ENCODE data around the gene RHNO1. TPM values are rescaled to one million over a fixed set of nuclear protein-coding genes. Genes with fewer than 3 reads are reported as not detected.

RHNO1 gene
- total RNA-seq, 1 experiment from 2014 or later = 60.9 TPM

DNA sequence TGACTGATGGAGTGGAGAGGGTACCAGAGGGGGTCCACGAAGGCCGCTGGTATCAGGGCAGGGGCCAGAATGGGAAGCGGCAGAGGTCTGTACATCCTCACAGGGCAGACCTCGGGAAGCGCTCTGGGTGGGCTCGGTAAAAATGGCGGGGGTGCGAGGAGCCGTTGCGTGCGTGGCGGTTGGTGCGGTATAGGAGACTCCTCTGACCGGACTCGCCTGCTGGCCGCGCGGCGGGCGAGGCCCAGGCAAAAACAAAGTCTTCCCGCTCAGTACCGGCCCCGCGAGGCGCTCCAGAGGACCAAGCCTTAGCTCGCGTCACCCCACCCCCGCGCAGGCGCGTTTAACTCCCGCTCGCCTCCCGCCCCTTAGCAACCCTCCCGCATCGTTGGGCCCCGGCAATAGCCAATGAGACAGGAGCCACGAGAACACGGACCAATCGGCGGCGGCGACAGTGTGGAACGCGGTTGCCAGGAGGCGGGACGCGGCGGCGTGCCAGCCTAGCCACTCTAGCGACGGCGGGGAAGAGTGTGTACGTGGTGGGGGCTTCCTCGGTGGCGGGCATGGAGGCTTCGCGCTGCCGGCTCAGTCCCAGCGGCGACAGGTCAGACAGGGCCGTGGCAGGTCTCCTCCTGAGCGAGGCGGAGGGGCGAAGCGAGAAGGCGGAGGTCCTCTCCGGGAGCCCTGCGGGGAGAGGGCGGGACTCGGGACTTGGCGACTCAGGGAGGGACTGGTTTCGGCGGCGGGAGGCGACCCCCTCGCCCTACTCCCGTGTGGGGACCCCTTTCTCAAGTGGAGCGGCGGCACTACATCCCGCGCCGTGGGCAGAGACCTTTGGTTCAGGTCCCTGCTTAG lies 13.6 kb downstream of the RHNO1 start, which contains the start of gene TULP3:
TSS of gene TULP3 (plus strand) at position 504 of the 852 bp plus-strand sequence. CDS start at position 561, 57 bp downstream.
- ChIA-PET POLR2A (interaction anchor here (0.6 to 3.5 kb wide), 13 partner anchors 10 to 131 kb away, joined by 3 to 29 read pairs (median 4); partner anchors contain the start of genes FOXM1, ITFG2 and RHNO1), CTCF (interaction anchor here (0.6 to 1.0 kb wide), 4 partner anchors 12 to 980 kb away, joined by 3 to 5 read pairs (median 3); no protein-coding TSS in a partner anchor)
- BruUV-seq (replicated peaks) = no TSS peak
- no peaks in the 10 kb centered on the region for H3K27me3 Mint-ChIP-seq (ENCODE audit: insufficient read depth, unreplicated experiment)
- no peaks in the 10 kb centered on the region for H3K9me3 Mint-ChIP-seq (ENCODE audit: unreplicated experiment)
- DNase-seq (ENCODE audit: unreplicated experiment) = peak; percentile 98
- peaks cover 36% of the 10 kb centered on the region for H3K36me3 Mint-ChIP-seq (ENCODE audit: insufficient read depth, unreplicated experiment)
- TF ChIP-seq, protein P1, sequence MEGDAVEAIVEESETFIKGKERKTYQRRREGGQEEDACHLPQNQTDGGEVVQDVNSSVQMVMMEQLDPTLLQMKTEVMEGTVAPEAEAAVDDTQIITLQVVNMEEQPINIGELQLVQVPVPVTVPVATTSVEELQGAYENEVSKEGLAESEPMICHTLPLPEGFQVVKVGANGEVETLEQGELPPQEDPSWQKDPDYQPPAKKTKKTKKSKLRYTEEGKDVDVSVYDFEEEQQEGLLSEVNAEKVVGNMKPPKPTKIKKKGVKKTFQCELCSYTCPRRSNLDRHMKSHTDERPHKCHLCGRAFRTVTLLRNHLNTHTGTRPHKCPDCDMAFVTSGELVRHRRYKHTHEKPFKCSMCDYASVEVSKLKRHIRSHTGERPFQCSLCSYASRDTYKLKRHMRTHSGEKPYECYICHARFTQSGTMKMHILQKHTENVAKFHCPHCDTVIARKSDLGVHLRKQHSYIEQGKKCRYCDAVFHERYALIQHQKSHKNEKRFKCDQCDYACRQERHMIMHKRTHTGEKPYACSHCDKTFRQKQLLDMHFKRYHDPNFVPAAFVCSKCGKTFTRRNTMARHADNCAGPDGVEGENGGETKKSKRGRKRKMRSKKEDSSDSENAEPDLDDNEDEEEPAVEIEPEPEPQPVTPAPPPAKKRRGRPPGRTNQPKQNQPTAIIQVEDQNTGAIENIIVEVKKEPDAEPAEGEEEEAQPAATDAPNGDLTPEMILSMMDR (IDR thresholded peaks at IDR 0.05; ENCODE audit: unreplicated experiment) = no peak
- intact Hi-C loops (cut with micrococcal nuclease) = no loop called here
- H3K4me3 Mint-ChIP-seq (ENCODE audit: unreplicated experiment) = peak within 1 kb of the TSS; percentile 86
- H3K4me1 Mint-ChIP-seq (ENCODE audit: insufficient read depth, unreplicated experiment) = peaks cover 16% of the 10 kb centered on the region
- H3K27ac Mint-ChIP-seq (ENCODE audit: low read depth, unreplicated experiment) = peak within 1 kb of the TSS; percentile 94

DNA sequence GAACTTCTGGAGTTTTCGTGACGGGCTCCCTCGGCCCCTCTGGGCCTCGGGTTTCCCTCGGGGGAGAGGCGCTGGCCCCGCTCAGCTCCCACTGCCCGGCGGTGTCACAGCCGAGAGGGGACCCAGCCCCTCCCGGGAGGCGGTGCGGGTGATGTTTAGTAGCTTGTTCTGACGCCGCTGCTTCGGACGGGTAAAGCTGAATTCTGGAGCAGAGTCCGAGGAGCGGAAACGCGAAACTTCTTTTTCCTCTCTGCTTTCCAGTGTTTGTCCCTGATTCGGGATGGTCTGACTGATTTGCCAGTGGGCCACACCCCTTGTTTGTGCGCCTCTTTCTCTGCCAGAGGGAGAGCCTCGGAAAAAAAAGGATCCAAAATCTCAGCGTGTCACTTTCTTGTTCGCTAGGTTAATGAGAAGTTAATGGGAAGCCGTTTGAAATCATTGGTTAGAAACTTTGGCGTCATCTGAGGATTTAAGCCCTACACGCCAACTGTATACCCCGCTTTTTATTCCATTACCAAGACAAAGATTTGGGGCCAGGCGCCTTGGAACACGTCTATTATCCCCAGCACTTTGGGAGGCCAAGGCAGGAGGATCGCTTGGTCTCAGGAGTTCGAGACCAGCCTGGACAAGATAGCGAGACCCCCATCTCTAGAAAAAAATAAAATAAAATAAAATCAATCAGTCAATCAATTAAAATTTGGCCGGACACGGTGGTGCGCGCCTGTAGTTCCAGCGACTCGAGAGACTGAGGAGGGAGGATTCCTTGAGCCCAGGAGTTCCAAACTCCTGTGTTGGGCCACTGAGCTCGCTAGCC lies 14.4 kb downstream of the RHNO1 start:
- peak; percentile 60 for DNase-seq (ENCODE audit: unreplicated experiment)
- ChIA-PET POLR2A (interaction anchor here (0.6 to 3.5 kb wide), 12 partner anchors 11 to 130 kb away, joined by 3 to 29 read pairs (median 5); partner anchors contain the start of genes FOXM1, ITFG2 and RHNO1), CTCF (interaction anchor here (0.9 kb wide), 2 partner anchors 13 to 226 kb away, joined by 4 to 5 read pairs; no protein-coding TSS in a partner anchor)
- TSS peak; percentile 70 for BruUV-seq (replicated peaks)
- Mint-ChIP-seq H3K27ac (ENCODE audit: low read depth, unreplicated experiment) (peak overlapping the region; percentile 94), H3K27me3 (ENCODE audit: insufficient read depth, unreplicated experiment) (no peaks in the 10 kb centered on the region), H3K4me1 (ENCODE audit: insufficient read depth, unreplicated experiment) (peaks cover 16% of the 10 kb centered on the region), H3K4me3 (ENCODE audit: unreplicated experiment) (peak overlapping the region; percentile 86), H3K9me3 (ENCODE audit: unreplicated experiment) (no peaks in the 10 kb centered on the region), H3K36me3 (ENCODE audit: insufficient read depth, unreplicated experiment) (peaks cover 36% of the 10 kb centered on the region)
- intact Hi-C loops (cut with micrococcal nuclease) = no loop called here
- TF ChIP-seq, protein P1 (IDR thresholded peaks at IDR 0.05; ENCODE audit: unreplicated experiment) = no peak

DNA sequence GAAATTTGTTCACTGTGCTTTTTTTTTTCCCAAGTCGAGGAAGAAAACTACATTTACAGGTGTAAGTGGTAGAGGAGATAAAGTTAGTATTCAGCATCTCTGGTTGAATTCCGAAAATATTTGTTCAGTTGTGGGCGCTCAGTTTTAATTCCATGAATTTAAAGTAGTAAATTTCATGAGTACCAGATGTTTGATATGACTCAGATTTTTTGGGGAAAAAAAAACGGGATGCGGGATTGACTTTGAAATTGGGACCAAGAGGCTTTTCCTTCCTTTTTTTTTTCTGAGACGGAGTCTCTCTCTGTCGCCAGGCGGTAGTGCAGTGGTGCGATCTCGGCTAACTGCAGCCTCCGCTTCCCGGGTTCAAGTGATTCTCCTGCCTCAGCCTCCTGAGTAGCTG lies 15.2 kb downstream of the RHNO1 start:
- Mint-ChIP-seq H3K4me1 (ENCODE audit: insufficient read depth, unreplicated experiment) (peaks cover 16% of the 10 kb centered on the region), H3K36me3 (ENCODE audit: insufficient read depth, unreplicated experiment) (peaks cover 29% of the 10 kb centered on the region), H3K9me3 (ENCODE audit: unreplicated experiment) (no peaks in the 10 kb centered on the region), H3K27me3 (ENCODE audit: insufficient read depth, unreplicated experiment) (no peaks in the 10 kb centered on the region), H3K27ac (ENCODE audit: low read depth, unreplicated experiment) (no peak overlapping the region), H3K4me3 (ENCODE audit: unreplicated experiment) (peak overlapping the region; percentile 86)
- DNase-seq (ENCODE audit: unreplicated experiment) = no peak
- POLR2A ChIA-PET = interaction anchor here (0.8 to 1.2 kb wide), 3 partner anchors 9 to 15 kb away, joined by 3 to 7 read pairs (median 6); partner anchors contain the start of genes FOXM1 and RHNO1
- intact Hi-C loops (cut with micrococcal nuclease) = no loop called here
- no TSS peak for BruUV-seq (replicated peaks)
- TF ChIP-seq, protein P1 (IDR thresholded peaks at IDR 0.05; ENCODE audit: unreplicated experiment) = no peak
- CTCF ChIA-PET = interaction anchor here (0.6 to 1.2 kb wide), 4 partner anchors 52 to 377 kb away, joined by 3 to 6 read pairs (median 4); no protein-coding TSS in a partner anchor

Measured in MCF 10A (cell line).